RWPE2 (cell line): ENCODE data around the gene LIN7A.

Source experiments
- ATAC-seq: fragments of 200-7000 bp; cut with Tn5 transposase; 3 replicates; pipeline ENCODE4 v1.9.1; 2021; ENCODE audit warnings: low read depth
- DNase-seq: peaks from one replicate; pipeline ENCODE4 v3.0.0-alpha.2; 2020; ENCODE audit warnings: low spot score
- H3K27ac ChIP-seq: fragments of 450-650 bp; 2 replicates; pipeline ENCODE4 v1.5.1; 2017; ENCODE audit warnings: mild to moderate bottlenecking; ENCODE audit not compliant: poor library complexity, severe bottlenecking
- H3K27me3 ChIP-seq: fragments of 250-450 bp; sonication (Bioruptor Pico); 2 replicates; pipeline ENCODE4 v1.5.1; 2021; ENCODE audit warnings: mild to moderate bottlenecking, moderate library complexity; ENCODE audit not compliant: insufficient read depth, poor library complexity, severe bottlenecking
- H3K36me3 ChIP-seq: fragments of 250-450 bp; sonication (Bioruptor Pico); 2 replicates; pipeline ENCODE4 v1.5.1; 2020; ENCODE audit warnings: low read depth, mild to moderate bottlenecking, moderate library complexity
- H3K4me1 ChIP-seq: fragments of 250-450 bp; sonication (Bioruptor Pico); 2 replicates; pipeline ENCODE4 v1.5.1; 2021; ENCODE audit warnings: mild to moderate bottlenecking, moderate library complexity; ENCODE audit not compliant: insufficient read depth, poor library complexity, severe bottlenecking
- H3K4me3 ChIP-seq: fragments of 250-450 bp; sonication (Bioruptor Pico); 2 replicates; pipeline ENCODE4 v1.5.1; 2021; ENCODE audit warnings: mild to moderate bottlenecking, moderate library complexity; ENCODE audit not compliant: severe bottlenecking
- H3K9me3 ChIP-seq: fragments of 250-450 bp; sonication (Bioruptor Pico); 2 replicates; pipeline ENCODE4 v1.5.1; 2021; ENCODE audit warnings: mild to moderate bottlenecking, moderate library complexity; ENCODE audit not compliant: severe bottlenecking
- CTCF ChIP-seq: fragments of 450-650 bp; IDR thresholded peaks from one replicate; pipeline ENCODE4 v1.5.1; 2017; ENCODE audit warnings: mild to moderate bottlenecking, moderate library complexity; ENCODE audit not compliant: poor library complexity, severe bottlenecking

Gene LIN7A

DNA sequence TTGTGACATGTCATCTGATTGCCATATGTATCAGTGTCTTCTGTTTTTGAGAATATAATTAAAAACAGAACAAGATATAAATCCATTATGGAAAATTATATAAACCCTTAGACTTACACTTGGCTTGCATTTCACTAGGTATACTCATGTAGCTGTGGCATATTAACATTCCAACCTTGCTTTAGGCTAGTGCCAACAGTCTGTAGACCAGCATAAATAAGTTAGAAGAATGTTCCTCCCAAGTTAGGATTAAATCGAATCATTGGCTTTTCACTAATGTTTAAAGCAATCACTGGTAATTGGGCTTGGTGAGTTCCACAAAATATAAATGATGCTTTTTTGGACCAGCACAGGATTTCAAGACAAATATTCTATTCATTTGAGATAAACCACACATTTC is 103.0 kb downstream of the LIN7A start:
- Histone ChIP-seq H3K4me1 (no peaks in the 10 kb centered on the region), H3K36me3 (no peaks in the 10 kb centered on the region), H3K27ac (no peak overlapping the region), H3K4me3 (no peak overlapping the region), H3K27me3 (no peaks in the 10 kb centered on the region), H3K9me3 (no peaks in the 10 kb centered on the region)
- ATAC-seq = no peak
- no peak for TF ChIP-seq CTCF
- DNase-seq = no peak

DNA sequence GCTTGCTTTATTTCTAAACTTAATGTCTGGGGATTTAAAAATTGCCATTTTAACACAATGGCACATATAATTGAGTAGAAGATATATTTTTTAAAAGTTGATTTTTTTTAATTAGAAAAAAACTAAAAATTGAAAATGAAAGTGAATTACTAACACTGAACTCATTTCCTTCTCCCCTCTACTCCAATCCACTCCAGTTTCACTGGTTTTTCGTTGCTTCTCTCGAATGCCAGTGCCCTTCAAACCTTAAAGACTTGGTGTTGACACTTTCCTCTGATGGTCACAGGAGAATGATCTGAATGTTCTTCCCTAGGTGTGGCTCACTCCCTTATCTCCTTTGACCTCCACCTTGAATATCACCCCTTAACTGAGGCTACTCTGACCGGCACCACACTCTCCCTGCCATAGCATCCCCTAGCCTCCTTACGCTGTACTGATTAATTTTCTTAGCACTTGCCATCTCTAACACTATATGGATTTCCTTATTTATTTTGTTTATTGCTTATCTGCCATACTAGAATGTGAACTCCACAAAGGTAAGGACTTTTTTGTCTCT is 107.1 kb downstream of the LIN7A start:
- Histone ChIP-seq H3K27ac (no peak overlapping the region), H3K9me3 (no peaks in the 10 kb centered on the region), H3K27me3 (no peaks in the 10 kb centered on the region), H3K4me1 (no peaks in the 10 kb centered on the region), H3K4me3 (no peak overlapping the region), H3K36me3 (no peaks in the 10 kb centered on the region)
- TF ChIP-seq CTCF = no peak
- DNase-seq = no peak
- no peak for ATAC-seq

- DNase-seq = no peak
- H3K9me3 ChIP-seq = no peaks in the 10 kb centered on the region
Observed at GRCh38 chr12:80829767-80830166, 108.0 kb downstream of the LIN7A start.

DNA sequence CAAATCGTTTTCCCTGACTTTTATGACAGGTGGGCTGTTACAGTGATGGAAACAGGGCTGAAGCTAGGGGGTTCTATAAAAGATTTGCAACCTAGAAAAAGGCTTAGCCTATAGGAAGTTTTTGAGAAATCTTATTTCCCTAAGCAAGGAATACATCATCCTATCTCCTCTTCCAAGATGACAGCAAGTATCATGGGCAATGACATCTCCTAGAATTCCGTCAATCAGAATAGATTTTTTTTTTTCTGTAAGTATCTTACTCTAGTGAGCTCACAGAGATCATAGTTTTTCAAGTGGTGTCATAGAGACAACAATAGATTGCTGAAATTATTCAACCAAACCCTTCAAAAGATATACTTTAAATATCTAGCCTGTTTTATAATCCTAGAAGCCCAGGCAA is 112.2 kb downstream of the LIN7A start:
- no peak for TF ChIP-seq CTCF
- Histone ChIP-seq H3K9me3 (no peaks in the 10 kb centered on the region), H3K4me1 (no peaks in the 10 kb centered on the region), H3K4me3 (no peak overlapping the region), H3K36me3 (no peaks in the 10 kb centered on the region), H3K27ac (no peak overlapping the region), H3K27me3 (no peaks in the 10 kb centered on the region)
- no peak for ATAC-seq
- DNase-seq = no peak

More at GRCh38 chr12:80829767-80830166, 108.0 kb downstream of the LIN7A start:
- no peak overlapping the region for H3K27ac ChIP-seq
- H3K4me1 ChIP-seq = no peaks in the 10 kb centered on the region
- H3K36me3 ChIP-seq = no peaks in the 10 kb centered on the region
- no peak for ATAC-seq
- no peak for TF ChIP-seq CTCF
- no peaks in the 10 kb centered on the region for H3K27me3 ChIP-seq
- H3K4me3 ChIP-seq = no peak overlapping the region

- Histone ChIP-seq H3K9me3 (no peaks in the 10 kb centered on the region), H3K36me3 (no peaks in the 10 kb centered on the region), H3K27me3 (no peaks in the 10 kb centered on the region), H3K4me3 (no peak overlapping the region), H3K4me1 (no peaks in the 10 kb centered on the region), H3K27ac (no peak overlapping the region)
- no peak for ATAC-seq
- no peak for DNase-seq
- TF ChIP-seq CTCF = no peak
Observed at GRCh38 chr12:80823393-80823792, 114.3 kb downstream of the LIN7A start.
